ENCODE measurements around the gene TXNDC5.

Gene TXNDC5

DNA sequence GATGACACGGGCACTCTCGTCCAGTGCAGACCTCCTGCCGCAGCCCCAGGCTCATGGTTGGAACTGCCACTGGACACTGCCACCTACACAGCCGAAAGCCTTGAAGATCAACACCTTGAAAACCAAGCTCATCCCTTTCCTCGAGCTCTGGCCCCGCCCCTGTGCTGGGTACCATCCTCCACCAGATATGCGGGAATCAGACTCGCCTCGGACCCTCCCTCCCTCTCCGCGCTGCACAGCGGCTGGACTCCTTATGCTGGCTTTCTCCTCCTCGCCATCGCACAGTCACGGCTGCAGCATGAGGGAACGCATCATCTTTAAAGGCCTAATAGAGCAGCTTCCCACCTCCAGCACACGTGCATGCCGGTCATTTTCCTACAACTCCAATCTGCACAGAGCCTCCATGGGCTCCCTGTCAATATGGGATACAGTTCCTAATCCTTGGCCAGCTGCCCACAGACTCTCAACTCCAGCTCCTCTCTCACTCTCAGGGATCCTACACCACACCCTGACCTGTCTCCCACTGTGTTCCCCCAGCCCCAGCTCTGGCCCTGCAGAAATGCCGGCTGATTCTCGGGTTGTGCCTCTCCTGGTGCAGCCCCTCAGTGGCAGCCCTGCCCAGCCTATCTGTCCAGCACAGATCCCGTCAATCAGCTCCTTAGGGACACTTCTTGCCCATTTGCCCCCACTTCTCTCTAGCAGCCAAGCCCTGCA, 23.2 kb downstream of the TXNDC5 start:
- TF ChIP-seq, protein P1, sequence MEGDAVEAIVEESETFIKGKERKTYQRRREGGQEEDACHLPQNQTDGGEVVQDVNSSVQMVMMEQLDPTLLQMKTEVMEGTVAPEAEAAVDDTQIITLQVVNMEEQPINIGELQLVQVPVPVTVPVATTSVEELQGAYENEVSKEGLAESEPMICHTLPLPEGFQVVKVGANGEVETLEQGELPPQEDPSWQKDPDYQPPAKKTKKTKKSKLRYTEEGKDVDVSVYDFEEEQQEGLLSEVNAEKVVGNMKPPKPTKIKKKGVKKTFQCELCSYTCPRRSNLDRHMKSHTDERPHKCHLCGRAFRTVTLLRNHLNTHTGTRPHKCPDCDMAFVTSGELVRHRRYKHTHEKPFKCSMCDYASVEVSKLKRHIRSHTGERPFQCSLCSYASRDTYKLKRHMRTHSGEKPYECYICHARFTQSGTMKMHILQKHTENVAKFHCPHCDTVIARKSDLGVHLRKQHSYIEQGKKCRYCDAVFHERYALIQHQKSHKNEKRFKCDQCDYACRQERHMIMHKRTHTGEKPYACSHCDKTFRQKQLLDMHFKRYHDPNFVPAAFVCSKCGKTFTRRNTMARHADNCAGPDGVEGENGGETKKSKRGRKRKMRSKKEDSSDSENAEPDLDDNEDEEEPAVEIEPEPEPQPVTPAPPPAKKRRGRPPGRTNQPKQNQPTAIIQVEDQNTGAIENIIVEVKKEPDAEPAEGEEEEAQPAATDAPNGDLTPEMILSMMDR (conservative IDR thresholded peaks at IDR 0.05): no peak
- TF ChIP-seq ZFX (IDR thresholded peaks at IDR 0.05): no peak
- H3K27ac ChIP-seq: no peak overlapping the region

DNA sequence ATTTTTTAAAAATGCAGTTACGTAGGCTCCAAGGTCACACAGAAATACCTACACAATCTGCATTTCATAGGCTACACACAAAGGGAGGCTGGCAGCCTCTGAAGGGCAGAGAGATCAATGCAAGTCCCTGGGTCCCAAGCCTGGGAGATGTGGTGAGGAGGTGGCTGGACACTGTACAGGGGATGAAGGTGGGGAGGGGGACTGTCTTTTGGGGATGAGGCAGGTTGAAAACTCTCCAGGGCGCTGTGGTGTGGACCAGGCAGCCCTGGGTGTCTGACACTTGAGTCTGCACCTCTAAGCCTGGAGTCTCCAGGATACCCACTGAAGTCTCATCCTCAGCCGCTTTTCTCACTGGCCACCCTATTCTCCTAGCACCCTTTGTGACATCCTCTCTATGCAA, 24.5 kb downstream of the TXNDC5 start:
- H3K27ac ChIP-seq: no peak overlapping the region
- TF ChIP-seq ZFX (IDR thresholded peaks at IDR 0.05): no peak
- TF ChIP-seq, protein P1 (conservative IDR thresholded peaks at IDR 0.05): no peak

DNA sequence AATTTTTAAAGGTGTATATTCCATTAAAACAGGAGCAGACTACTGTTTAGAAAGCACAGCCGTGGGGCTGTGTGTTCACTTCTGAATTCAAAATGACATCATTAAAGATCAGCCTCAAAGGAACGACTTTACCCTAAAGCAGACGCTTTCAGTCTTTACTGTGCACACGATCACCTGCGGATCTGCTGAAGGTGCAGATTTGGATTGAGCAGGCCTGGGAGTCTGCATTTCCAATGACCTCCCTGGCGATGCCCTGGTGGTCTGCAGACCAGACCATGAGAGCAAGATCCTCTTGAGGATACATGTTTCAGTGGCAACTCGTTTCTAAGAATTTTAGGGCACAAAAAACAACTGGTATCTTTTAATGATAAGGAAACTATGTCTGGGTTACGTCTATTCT, 27.2 kb downstream of the TXNDC5 start:
- TF ChIP-seq ZFX (IDR thresholded peaks at IDR 0.05): no peak
- TF ChIP-seq, protein P1 (conservative IDR thresholded peaks at IDR 0.05): no peak
- no peak overlapping the region for H3K27ac ChIP-seq

DNA sequence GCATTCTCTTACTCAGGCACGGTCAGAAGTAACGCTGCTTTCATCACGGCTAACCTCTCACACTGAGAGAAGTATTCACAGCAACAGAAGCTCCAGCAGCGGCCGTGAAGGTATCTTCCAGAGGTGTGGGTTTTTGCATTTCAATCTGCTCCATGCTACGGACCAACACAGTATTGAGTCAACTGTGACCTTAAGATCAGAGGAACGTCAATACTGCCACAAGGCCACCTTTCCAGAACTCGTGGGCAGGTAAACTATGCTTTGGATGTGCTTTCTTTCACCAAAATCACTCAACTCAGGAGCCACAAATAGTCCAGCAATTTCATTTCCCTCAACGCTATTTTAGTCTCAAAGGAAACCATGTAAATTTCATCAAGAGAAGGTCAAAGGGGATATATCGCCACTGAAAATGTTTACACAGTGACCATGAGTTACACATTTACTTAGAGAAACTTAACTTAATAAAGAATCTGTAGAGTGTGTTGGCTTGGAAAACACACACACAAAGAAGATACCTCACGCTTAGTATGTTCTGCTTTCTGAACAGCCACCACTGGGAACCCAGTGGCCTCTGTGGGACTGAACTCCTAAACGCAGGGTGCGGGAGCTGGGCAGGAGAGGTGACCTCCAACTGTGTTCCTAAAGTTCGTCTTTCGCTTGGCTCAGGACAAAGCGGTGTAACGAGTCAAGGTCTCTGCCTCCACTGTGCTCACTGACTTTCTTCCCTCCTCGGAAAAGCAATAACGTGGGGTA, 27.9 kb downstream of the TXNDC5 start:
- TF ChIP-seq, protein P1 (conservative IDR thresholded peaks at IDR 0.05): no peak
- no peak for TF ChIP-seq ZFX (IDR thresholded peaks at IDR 0.05)
- no peak overlapping the region for H3K27ac ChIP-seq

DNA sequence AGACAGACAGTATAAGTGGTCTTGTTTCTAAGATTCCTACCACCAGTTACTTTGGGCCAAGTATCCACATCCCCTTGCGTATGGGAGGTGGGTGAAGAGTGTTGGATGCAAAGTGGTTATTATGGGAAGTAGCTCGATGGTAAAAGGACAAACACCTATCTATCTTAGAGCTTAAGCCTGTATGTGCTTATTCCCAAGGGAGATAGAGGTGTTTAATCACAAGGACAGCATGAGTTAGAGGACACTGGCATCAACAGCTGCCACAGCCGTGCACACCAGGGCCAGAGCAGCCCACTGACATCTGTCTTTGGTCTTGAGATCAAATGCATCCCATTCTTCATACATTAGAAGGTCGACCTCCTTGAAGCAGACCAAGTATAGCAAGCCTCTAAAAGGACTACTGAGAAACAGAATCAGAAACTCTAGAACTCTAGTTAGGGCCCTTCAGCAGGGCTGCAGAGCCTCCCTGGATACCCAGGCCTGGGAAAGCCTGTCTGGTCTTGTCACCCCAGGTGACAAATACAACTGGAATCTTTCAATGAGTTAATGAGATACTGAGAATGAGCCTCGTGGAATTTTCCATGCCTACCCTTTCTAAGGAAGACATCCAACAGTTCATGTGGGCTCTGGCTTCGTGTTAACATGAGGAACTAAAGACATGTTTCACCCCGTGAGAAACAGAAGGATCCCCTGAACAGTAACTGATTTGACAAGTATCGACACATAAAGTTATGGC, 28.7 kb downstream of the TXNDC5 start:
- TF ChIP-seq ZFX (IDR thresholded peaks at IDR 0.05): no peak
- TF ChIP-seq, protein P1 (conservative IDR thresholded peaks at IDR 0.05): no peak
- H3K27ac ChIP-seq: no peak overlapping the region

DNA sequence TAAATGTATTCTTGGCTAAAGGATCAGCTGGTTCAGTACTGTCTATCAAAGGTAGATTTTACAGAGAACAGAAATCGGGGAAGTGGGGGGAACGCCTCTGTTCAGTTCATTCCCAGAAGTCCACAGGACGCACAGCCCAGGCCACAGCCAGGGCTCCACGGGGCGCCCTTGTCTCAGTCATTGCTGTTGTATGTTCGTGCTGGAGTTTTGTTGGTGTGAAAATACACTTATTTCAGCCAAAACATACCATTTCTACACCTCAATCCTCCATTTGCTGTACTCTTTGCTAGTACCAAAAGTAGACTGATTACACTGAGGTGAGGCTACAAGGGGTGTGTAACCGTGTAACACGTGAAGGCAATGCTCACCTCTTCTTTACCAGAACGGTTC, 29.9 kb downstream of the TXNDC5 start:
- TF ChIP-seq ZFX (IDR thresholded peaks at IDR 0.05): no peak
- TF ChIP-seq, protein P1 (conservative IDR thresholded peaks at IDR 0.05): no peak
- H3K27ac ChIP-seq: no peak overlapping the region

Measured in C4-2B (cell line).